Cardiac muscle cell (in vitro differentiated cells and primary cell): Measurements from ENCODE around the gene DGKI. TPM values are rescaled to one million over a fixed set of nuclear protein-coding genes. Genes with fewer than 3 reads are reported as not detected.

Experiments used
- DNase-seq, 2 donors: peaks; one replicate each; pipeline versions ENCODE4 v3.0.0 to v3.0.0-alpha.2; 2010 to 2017; ENCODE audit warnings: low read depth in 1 of 2, low spot score in 1 of 2
- H3K27ac ChIP-seq: fragments of 200-600 bp; sonication (generic); 2 replicates; pipeline ENCODE4 v1.5.1; 2016
- H3K27me3 ChIP-seq: fragments of 200-600 bp; sonication (generic); 2 replicates; pipeline ENCODE4 v1.6.0; 2016; ENCODE audit warnings: control low read depth
- H3K36me3 ChIP-seq: fragments of 200-600 bp; sonication (generic); 2 replicates; pipeline ENCODE4 v1.5.1; 2016; ENCODE audit warnings: control low read depth
- H3K4me1 ChIP-seq: fragments of 200-600 bp; sonication (generic); 2 replicates; pipeline ENCODE4 v1.8.1; 2017; ENCODE audit warnings: low read depth, mild to moderate bottlenecking, mixed run types
- H3K4me3 ChIP-seq: fragments of 200-600 bp; sonication (generic); 2 replicates; pipeline ENCODE4 v1.5.1; 2016; ENCODE audit warnings: mild to moderate bottlenecking
- H3K9me3 ChIP-seq: fragments of 200-600 bp; sonication (generic); 2 replicates; pipeline ENCODE4 v1.5.1; 2017; ENCODE audit warnings: low read depth, mild to moderate bottlenecking, control low read depth
- CTCF ChIP-seq: IDR thresholded peaks from 2 replicates; pipeline ENCODE4 v1.5.1; 2012; ENCODE audit warnings: low read depth, mild to moderate bottlenecking, low read length
- polyA plus RNA-seq: library from polyadenylated mRNA; unstranded; fragments of >200 nt; fragmentation: Nextera tagmentation; extraction: Ambion mirVana; gene quantifications from 2 replicates; pipeline ENCODE4 v1.2.1, GENCODE V29; 2016
- total RNA-seq: library from RNA; depleted of rRNA; stranded (reverse); fragments of >200 nt; gene quantifications from 2 replicates; pipeline ENCODE4 v1.2.3, GENCODE V29; 2016

The DGKI gene
- total and polyA plus RNA-seq, 2 experiments from 2014 or later, result 35.0 to 52.7 TPM

GRCh38 chr7:137342828-137343261, 503.9 kb downstream of the DGKI start:
- H3K4me1 ChIP-seq, result peaks cover 20% of the 10 kb centered on the region
- H3K27ac ChIP-seq, result peak overlapping the region; percentile 71
- H3K36me3 ChIP-seq, result no peaks in the 10 kb centered on the region
- peak in 1 of 2 donors; percentile 11 for DNase-seq
- H3K27me3 ChIP-seq, result no peaks in the 10 kb centered on the region
- H3K9me3 ChIP-seq, result no peaks in the 10 kb centered on the region
- H3K4me3 ChIP-seq, result peak overlapping the region; percentile 44
- TF ChIP-seq CTCF, result no peak

GRCh38 chr7:137342265-137342664, 504.5 kb downstream of the DGKI start:
- TF ChIP-seq CTCF, result no peak
- H3K4me3 ChIP-seq, result peak overlapping the region; percentile 44
- no peaks in the 10 kb centered on the region for H3K27me3 ChIP-seq
- H3K4me1 ChIP-seq, result peaks cover 20% of the 10 kb centered on the region
- no peaks in the 10 kb centered on the region for H3K36me3 ChIP-seq
- H3K9me3 ChIP-seq, result no peaks in the 10 kb centered on the region
- no peak overlapping the region for H3K27ac ChIP-seq
- no peak for DNase-seq

GRCh38 chr7:137337902-137338301, 508.9 kb downstream of the DGKI start:
- H3K4me3 ChIP-seq, result no peak overlapping the region
- H3K4me1 ChIP-seq, result peaks cover 13% of the 10 kb centered on the region
- H3K9me3 ChIP-seq, result no peaks in the 10 kb centered on the region
- no peak overlapping the region for H3K27ac ChIP-seq
- H3K27me3 ChIP-seq, result no peaks in the 10 kb centered on the region
- no peak for DNase-seq
- no peaks in the 10 kb centered on the region for H3K36me3 ChIP-seq
- TF ChIP-seq CTCF, result no peak

- Histone ChIP-seq H3K36me3 (no peaks in the 10 kb centered on the region), H3K9me3 (no peaks in the 10 kb centered on the region), H3K4me3 (no peak overlapping the region), H3K27ac (no peak overlapping the region), H3K4me1 (no peaks in the 10 kb centered on the region), H3K27me3 (no peaks in the 10 kb centered on the region)
- no peak for DNase-seq
- no peak for TF ChIP-seq CTCF
Observed at GRCh38 chr7:137335814-137336213, 511.0 kb downstream of the DGKI start.

- TF ChIP-seq CTCF, result no peak
- no peaks in the 10 kb centered on the region for H3K4me1 ChIP-seq
- DNase-seq, result no peak
Observed at GRCh38 chr7:137331378-137331777, 515.4 kb downstream of the DGKI start.

More at GRCh38 chr7:137331378-137331777, 515.4 kb downstream of the DGKI start:
- Histone ChIP-seq H3K27ac (no peak overlapping the region), H3K9me3 (no peaks in the 10 kb centered on the region), H3K4me3 (no peak overlapping the region), H3K27me3 (no peaks in the 10 kb centered on the region), H3K36me3 (no peaks in the 10 kb centered on the region)

Other genes with a start within 250 kb of the DGKI start
- gene CREB3L2, start 155.1 kb upstream of the DGKI start, total RNA-seq, result 15.8 and 24.3 TPM in 2 replicates
- gene CREB3L2, start 155.1 kb upstream of the DGKI start, polyA plus RNA-seq, result 22.1 and 25.5 TPM in 2 replicates
- 0.28 TPM in 1 of 2 replicates, not detected in the other for gene AKR1D1, start 229.5 kb upstream of the DGKI start, total RNA-seq
- 0.18 TPM in 1 of 2 replicates, not detected in the other for gene AKR1D1, start 229.5 kb upstream of the DGKI start, polyA plus RNA-seq